ENCODE results near the gene PLCB1. TPM values are rescaled to one million over a fixed set of nuclear protein-coding genes. Genes with fewer than 3 reads are reported as not detected.

The PLCB1 gene
- total RNA-seq, 3 donors from 2014 or later: 12.2 to 106 (median 30.5) TPM

GRCh38 chr20:8401556-8401955, 269.5 kb downstream of the PLCB1 start:
- Histone ChIP-seq H3K27ac (no peak overlapping the region), H3K4me3 (no peak overlapping the region), H3K36me3 (no peaks in the 10 kb centered on the region), H3K9me3 (no peaks in the 10 kb centered on the region), H3K27me3 (no peaks in the 10 kb centered on the region), H3K4me1 (no peaks in the 10 kb centered on the region)
- intact Hi-C loops (cut with DNase I; ENCODE audit: low total_unique reads): no loop called here
- TF ChIP-seq POLR2AphosphoS5 (IDR thresholded peaks at IDR 0.05) (no peak), CTCF (IDR thresholded peaks at IDR 0.05) (no peak), POLR2A (IDR thresholded peaks at IDR 0.05) (no peak)
- no peak for DNase-seq (ENCODE audit: low spot score in 2 of 2)

GRCh38 chr20:8402798-8403197, 270.7 kb downstream of the PLCB1 start:
- no peaks in the 10 kb centered on the region for H3K27me3 ChIP-seq
- no peak overlapping the region for H3K27ac ChIP-seq
- no peak overlapping the region for H3K4me3 ChIP-seq
- no peak for DNase-seq (ENCODE audit: low spot score in 2 of 2)
- TF ChIP-seq POLR2AphosphoS5 (IDR thresholded peaks at IDR 0.05) (no peak), POLR2A (IDR thresholded peaks at IDR 0.05) (no peak), CTCF (IDR thresholded peaks at IDR 0.05) (no peak)
- intact Hi-C loops (cut with DNase I; ENCODE audit: low total_unique reads): no loop called here
- no peaks in the 10 kb centered on the region for H3K36me3 ChIP-seq
- no peaks in the 10 kb centered on the region for H3K9me3 ChIP-seq
- H3K4me1 ChIP-seq: no peaks in the 10 kb centered on the region

GRCh38 chr20:8404912-8405635, 273.0 kb downstream of the PLCB1 start:
- no peaks in the 10 kb centered on the region for H3K36me3 ChIP-seq
- no peak for DNase-seq (ENCODE audit: low spot score in 2 of 2)
- H3K4me1 ChIP-seq: no peaks in the 10 kb centered on the region
- intact Hi-C loops (cut with DNase I; ENCODE audit: low total_unique reads): no loop called here
- no peaks in the 10 kb centered on the region for H3K9me3 ChIP-seq
- TF ChIP-seq CTCF (IDR thresholded peaks at IDR 0.05) (no peak), POLR2AphosphoS5 (IDR thresholded peaks at IDR 0.05) (no peak), POLR2A (IDR thresholded peaks at IDR 0.05) (no peak)
- H3K4me3 ChIP-seq: no peak overlapping the region
- no peak overlapping the region for H3K27ac ChIP-seq
- no peaks in the 10 kb centered on the region for H3K27me3 ChIP-seq

GRCh38 chr20:8406391-8406790, 274.3 kb downstream of the PLCB1 start:
- TF ChIP-seq POLR2AphosphoS5 (IDR thresholded peaks at IDR 0.05) (no peak), CTCF (IDR thresholded peaks at IDR 0.05) (no peak)
- no peak for DNase-seq (ENCODE audit: low spot score in 2 of 2)
- Histone ChIP-seq H3K9me3 (no peaks in the 10 kb centered on the region), H3K27ac (no peak overlapping the region), H3K36me3 (no peaks in the 10 kb centered on the region), H3K4me1 (no peaks in the 10 kb centered on the region), H3K4me3 (no peak overlapping the region), H3K27me3 (no peaks in the 10 kb centered on the region)
- intact Hi-C loops (cut with DNase I; ENCODE audit: low total_unique reads): no loop called here

GRCh38 chr20:8408587-8409307, 276.7 kb downstream of the PLCB1 start:
- DNase-seq (ENCODE audit: low spot score in 2 of 2): no peak
- Histone ChIP-seq H3K27me3 (no peaks in the 10 kb centered on the region), H3K4me3 (no peak overlapping the region), H3K27ac (no peak overlapping the region), H3K36me3 (no peaks in the 10 kb centered on the region), H3K9me3 (no peaks in the 10 kb centered on the region), H3K4me1 (no peaks in the 10 kb centered on the region)
- intact Hi-C loops (cut with DNase I; ENCODE audit: low total_unique reads): no loop called here
- TF ChIP-seq CTCF (IDR thresholded peaks at IDR 0.05) (no peak), POLR2A (IDR thresholded peaks at IDR 0.05) (no peak), POLR2AphosphoS5 (IDR thresholded peaks at IDR 0.05) (no peak)

Data from breast epithelium (tissue), 4 donors.